Mesendoderm (in vitro differentiated cells): Measurements from ENCODE around the gene BAHCC1.

Source experiments
- DNase-seq: peaks from one replicate; pipeline ENCODE4 v3.0.0; 2013
- H2AK5ac ChIP-seq: 2 replicates; pipeline ENCODE4 v1.6.1; 2013; ENCODE audit warnings: low read length, inconsistent platforms
- H2BK120ac ChIP-seq: 2 replicates; pipeline ENCODE4 v1.6.1; 2013; ENCODE audit warnings: low read depth, mild to moderate bottlenecking, low read length, moderate library complexity, mixed read lengths
- H2BK15ac ChIP-seq: replicated peaks from 2 replicates; pipeline ENCODE4 v1.6.1; 2013; ENCODE audit warnings: low read depth, mild to moderate bottlenecking, moderate library complexity
- H2BK5ac ChIP-seq: 2 replicates; pipeline ENCODE4 v1.6.1; 2013; ENCODE audit warnings: low read length, inconsistent platforms
- H3K18ac ChIP-seq: 2 replicates; pipeline ENCODE4 v1.6.1; 2013; ENCODE audit warnings: mild to moderate bottlenecking, low read length, mixed read lengths
- H3K23ac ChIP-seq: one replicate; pipeline ENCODE4 v1.6.1; 2013; ENCODE audit warnings: low read length
- H3K27ac ChIP-seq: 2 replicates; pipeline ENCODE4 v1.5.1; 2013; ENCODE audit warnings: low read depth, mild to moderate bottlenecking, inconsistent platforms, low read length, moderate library complexity
- H3K27me3 ChIP-seq: 2 replicates; pipeline ENCODE4 v1.6.1; 2013; ENCODE audit warnings: low read length, control low read depth, mild to moderate bottlenecking, inconsistent platforms; ENCODE audit not compliant: insufficient read depth, poor library complexity
- H3K36me3 ChIP-seq: 2 replicates; pipeline ENCODE4 v1.6.1; 2013; ENCODE audit warnings: low read length, inconsistent platforms; ENCODE audit not compliant: control insufficient read depth, insufficient read depth
- H3K4ac ChIP-seq: one replicate; pipeline ENCODE4 v1.6.1; 2013; ENCODE audit warnings: low read depth, mild to moderate bottlenecking, low read length, moderate library complexity
- H3K4me1 ChIP-seq: 2 replicates; pipeline ENCODE4 v1.6.1; 2013; ENCODE audit warnings: low read depth, low read length, inconsistent platforms; ENCODE audit not compliant: control insufficient read depth
- H3K4me2 ChIP-seq: 2 replicates; pipeline ENCODE4 v1.6.1; 2013; ENCODE audit warnings: low read length
- H3K4me3 ChIP-seq: 2 replicates; pipeline ENCODE4 v1.5.1; 2013; ENCODE audit warnings: mild to moderate bottlenecking, low read length
- H3K56ac ChIP-seq: one replicate; pipeline ENCODE4 v1.6.1; 2013; ENCODE audit warnings: low read length
- H3K79me1 ChIP-seq: 2 replicates; pipeline ENCODE4 v1.6.1; 2013; ENCODE audit warnings: low read length, inconsistent platforms
- H3K79me2 ChIP-seq: 2 replicates; pipeline ENCODE4 v1.6.1; 2013; ENCODE audit warnings: mild to moderate bottlenecking, low read length; ENCODE audit not compliant: control insufficient read depth, insufficient read depth
- H3K9ac ChIP-seq: 2 replicates; pipeline ENCODE4 v1.6.1; 2013; ENCODE audit warnings: low read length, inconsistent platforms
- H4K5ac ChIP-seq: one replicate; pipeline ENCODE4 v1.6.1; 2013; ENCODE audit warnings: low read length
- H4K8ac ChIP-seq: one replicate; pipeline ENCODE4 v1.6.1; 2013; ENCODE audit warnings: low read depth, mild to moderate bottlenecking, control low read depth, low read length, moderate library complexity
- WGBS: extraction: QIAGEN DNeasy Blood & Tissue Kit; methylation state at CpG from one replicate; pipeline ENCODE4 v1.1.7; 2013; ENCODE audit warnings: low lambda C conversion rate, missing lambda C conversion rate; ENCODE audit not compliant: insufficient coverage; ENCODE audit errors: extremely low coverage; 5-methylcytosine and 5-hydroxymethylcytosine counted together

BAHCC1 gene

GRCh38 chr17:81466564-81467472, 71.6 kb downstream of the BAHCC1 start:
- no CpG with 5 or more reads among the region's 33 CpGs for WGBS
- Histone ChIP-seq H4K5ac (no peak overlapping the region), H3K4me3 (no peak overlapping the region)

GRCh38 chr17:81468111-81468769, 73.0 kb downstream of the BAHCC1 start:
- DNase-seq = no peak
- Histone ChIP-seq H3K4me2 (no peak overlapping the region), H3K4me3 (no peak overlapping the region), H2AK5ac (no peak overlapping the region), H3K9ac (no peak overlapping the region), H3K27me3 (no peaks in the 10 kb centered on the region), H3K4ac (no peak overlapping the region), H2BK120ac (no peak overlapping the region), H3K79me1 (no peaks in the 10 kb centered on the region), H3K36me3 (no peaks in the 10 kb centered on the region), H3K23ac (no peak overlapping the region), H2BK5ac (no peak overlapping the region), H3K4me1 (no peaks in the 10 kb centered on the region), H3K56ac (no peak overlapping the region), H2BK15ac (no peak overlapping the region), H4K5ac (no peak overlapping the region), H3K27ac (no peak overlapping the region), H4K8ac (no peak overlapping the region), H3K79me2 (no peaks in the 10 kb centered on the region), H3K18ac (no peak overlapping the region)
- no CpG with 5 or more reads among the region's 18 CpGs for WGBS

More at GRCh38 chr17:81466564-81467472, 71.6 kb downstream of the BAHCC1 start:
- no peak overlapping the region for H2AK5ac ChIP-seq
- no peak overlapping the region for H3K18ac ChIP-seq
- no peaks in the 10 kb centered on the region for H3K79me1 ChIP-seq
- no peak overlapping the region for H3K23ac ChIP-seq
- H3K27ac ChIP-seq = no peak overlapping the region
- no peaks in the 10 kb centered on the region for H3K36me3 ChIP-seq
- DNase-seq = no peak
- H3K56ac ChIP-seq = no peak overlapping the region
- H4K8ac ChIP-seq = no peak overlapping the region
- no peaks in the 10 kb centered on the region for H3K79me2 ChIP-seq
- no peak overlapping the region for H2BK5ac ChIP-seq
- H2BK120ac ChIP-seq = no peak overlapping the region
- H2BK15ac ChIP-seq = no peak overlapping the region
- H3K4me2 ChIP-seq = no peak overlapping the region
- no peaks in the 10 kb centered on the region for H3K27me3 ChIP-seq
- no peak overlapping the region for H3K4ac ChIP-seq
- H3K9ac ChIP-seq = no peak overlapping the region
- H3K4me1 ChIP-seq = no peaks in the 10 kb centered on the region

- Histone ChIP-seq H3K4ac (no peak overlapping the region), H3K36me3 (no peaks in the 10 kb centered on the region), H4K5ac (no peak overlapping the region), H4K8ac (no peak overlapping the region), H3K18ac (no peak overlapping the region), H3K23ac (no peak overlapping the region), H2BK120ac (no peak overlapping the region), H3K4me2 (no peak overlapping the region), H2AK5ac (no peak overlapping the region), H3K27ac (no peak overlapping the region), H3K4me3 (no peak overlapping the region), H3K27me3 (no peaks in the 10 kb centered on the region), H3K79me2 (no peaks in the 10 kb centered on the region), H2BK15ac (no peak overlapping the region), H2BK5ac (no peak overlapping the region), H3K9ac (no peak overlapping the region), H3K4me1 (no peaks in the 10 kb centered on the region), H3K56ac (no peak overlapping the region), H3K79me1 (no peaks in the 10 kb centered on the region)
- WGBS = no CpG with 5 or more reads among the region's 18 CpGs
- DNase-seq = no peak
These were observed 73.5 kb downstream of the BAHCC1 start for GRCh38 chr17:81468770-81469121.

- H3K79me1 ChIP-seq = no peaks in the 10 kb centered on the region
- no CpG with 5 or more reads among the region's 13 CpGs for WGBS
- H3K4me2 ChIP-seq = no peak overlapping the region
- no peak overlapping the region for H4K8ac ChIP-seq
- no peak overlapping the region for H2BK5ac ChIP-seq
- DNase-seq = no peak
- H3K27me3 ChIP-seq = no peaks in the 10 kb centered on the region
- no peak overlapping the region for H2AK5ac ChIP-seq
- no peak overlapping the region for H4K5ac ChIP-seq
- no peaks in the 10 kb centered on the region for H3K79me2 ChIP-seq
- no peak overlapping the region for H3K27ac ChIP-seq
- H3K56ac ChIP-seq = no peak overlapping the region
- no peak overlapping the region for H3K4me3 ChIP-seq
- no peak overlapping the region for H3K23ac ChIP-seq
- no peak overlapping the region for H2BK120ac ChIP-seq
- no peak overlapping the region for H3K18ac ChIP-seq
- H3K4me1 ChIP-seq = no peaks in the 10 kb centered on the region
- H3K4ac ChIP-seq = no peak overlapping the region
- H3K36me3 ChIP-seq = no peaks in the 10 kb centered on the region
- no peak overlapping the region for H3K9ac ChIP-seq
- H2BK15ac ChIP-seq = no peak overlapping the region
These were observed 74.0 kb downstream of the BAHCC1 start for GRCh38 chr17:81469266-81469665.

GRCh38 chr17:81470270-81470943, 75.2 kb downstream of the BAHCC1 start:
- Histone ChIP-seq H3K4me3 (no peak overlapping the region), H2BK15ac (no peak overlapping the region), H3K4me2 (no peak overlapping the region), H4K8ac (no peak overlapping the region), H3K36me3 (no peaks in the 10 kb centered on the region), H3K9ac (no peak overlapping the region), H3K4ac (no peak overlapping the region), H3K18ac (no peak overlapping the region), H3K79me2 (no peaks in the 10 kb centered on the region), H3K4me1 (no peaks in the 10 kb centered on the region), H3K27me3 (no peaks in the 10 kb centered on the region), H2BK5ac (no peak overlapping the region), H3K23ac (no peak overlapping the region), H2BK120ac (no peak overlapping the region), H3K27ac (no peak overlapping the region), H3K56ac (no peak overlapping the region), H4K5ac (no peak overlapping the region), H3K79me1 (no peaks in the 10 kb centered on the region), H2AK5ac (no peak overlapping the region)
- DNase-seq = no peak
- no CpG with 5 or more reads among the region's 9 CpGs for WGBS
